ENCODE results near the gene ZNF334. TPM values are rescaled to one million over a fixed set of nuclear protein-coding genes. Genes with fewer than 3 reads are reported as not detected.

Gene ZNF334
- total and polyA plus RNA-seq, 12 donors: 0.64 to 3.0 (median 1.6) TPM

DNA sequence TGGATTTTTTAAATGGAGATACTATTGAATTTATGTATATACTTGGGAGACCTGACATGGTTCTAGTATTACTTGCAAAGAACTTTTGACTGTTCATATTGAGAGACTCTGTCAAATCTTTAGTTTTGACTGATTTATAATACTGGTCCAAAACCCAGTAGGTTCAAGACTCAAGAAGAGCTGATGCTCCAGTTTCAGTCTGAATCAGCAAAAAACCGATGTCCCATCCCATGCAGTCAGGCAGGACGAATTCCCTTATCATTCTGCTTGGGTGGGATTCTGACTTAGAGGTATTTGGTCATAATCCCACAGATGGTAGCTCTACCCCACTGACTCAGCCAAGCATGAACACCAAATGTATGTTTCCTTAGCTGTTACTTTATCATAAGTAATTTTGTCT lies 29.5 kb downstream of the ZNF334 start:
- Histone ChIP-seq H3K36me3 (no peaks in the 10 kb centered on the region), H3K27me3 (peaks cover 0 to 56% (median 7%) of the 10 kb centered on the region in 7 donors), H3K4me1 (no peaks in the 10 kb centered on the region), H3K27ac (no peak overlapping the region), H3K9me3 (no peaks in the 10 kb centered on the region), H3K4me3 (no peak overlapping the region)
- DNase-seq (no peak), ATAC-seq (no peak)
- TF ChIP-seq, protein P1, sequence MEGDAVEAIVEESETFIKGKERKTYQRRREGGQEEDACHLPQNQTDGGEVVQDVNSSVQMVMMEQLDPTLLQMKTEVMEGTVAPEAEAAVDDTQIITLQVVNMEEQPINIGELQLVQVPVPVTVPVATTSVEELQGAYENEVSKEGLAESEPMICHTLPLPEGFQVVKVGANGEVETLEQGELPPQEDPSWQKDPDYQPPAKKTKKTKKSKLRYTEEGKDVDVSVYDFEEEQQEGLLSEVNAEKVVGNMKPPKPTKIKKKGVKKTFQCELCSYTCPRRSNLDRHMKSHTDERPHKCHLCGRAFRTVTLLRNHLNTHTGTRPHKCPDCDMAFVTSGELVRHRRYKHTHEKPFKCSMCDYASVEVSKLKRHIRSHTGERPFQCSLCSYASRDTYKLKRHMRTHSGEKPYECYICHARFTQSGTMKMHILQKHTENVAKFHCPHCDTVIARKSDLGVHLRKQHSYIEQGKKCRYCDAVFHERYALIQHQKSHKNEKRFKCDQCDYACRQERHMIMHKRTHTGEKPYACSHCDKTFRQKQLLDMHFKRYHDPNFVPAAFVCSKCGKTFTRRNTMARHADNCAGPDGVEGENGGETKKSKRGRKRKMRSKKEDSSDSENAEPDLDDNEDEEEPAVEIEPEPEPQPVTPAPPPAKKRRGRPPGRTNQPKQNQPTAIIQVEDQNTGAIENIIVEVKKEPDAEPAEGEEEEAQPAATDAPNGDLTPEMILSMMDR (IDR thresholded peaks at IDR 0.05): no peak
- intact Hi-C loops (cut with DNase I): no loop called here
- 81 to 82% methylated on average over 2 of the region's 2 CpGs for WGBS, 2 donors

GRCh38 chr20:46482864-46483263 lies 30.5 kb downstream of the ZNF334 start:
- no peaks in the 10 kb centered on the region for H3K4me1 ChIP-seq
- intact Hi-C loops (cut with DNase I): no loop called here
- no peak overlapping the region for H3K27ac ChIP-seq
- no peaks in the 10 kb centered on the region for H3K9me3 ChIP-seq
- no peak overlapping the region for H3K4me3 ChIP-seq
- 76 to 88% methylated on average over 2 of the region's 2 CpGs for WGBS, 2 donors
- DNase-seq (no peak), ATAC-seq (no peak)
- H3K27me3 ChIP-seq: peaks cover 0 to 47% (median 7%) of the 10 kb centered on the region in 7 donors
- no peaks in the 10 kb centered on the region for H3K36me3 ChIP-seq
- TF ChIP-seq, protein P1 (IDR thresholded peaks at IDR 0.05): no peak

GRCh38 chr20:46477640-46478039 lies 35.7 kb downstream of the ZNF334 start:
- Histone ChIP-seq H3K4me1 (no peaks in the 10 kb centered on the region), H3K27ac (no peak overlapping the region), H3K4me3 (no peak overlapping the region), H3K27me3 (peaks cover 0 to 21% (median 0%) of the 10 kb centered on the region in 7 donors), H3K36me3 (no peaks in the 10 kb centered on the region), H3K9me3 (no peaks in the 10 kb centered on the region)
- TF ChIP-seq, protein P1 (IDR thresholded peaks at IDR 0.05): no peak
- intact Hi-C loops (cut with DNase I): no loop called here
- no peak for DNase-seq
- no peak for ATAC-seq
- WGBS, 2 donors: 72 to 73% methylated on average over 1 of the region's 1 CpG

- no peak overlapping the region for H3K4me3 ChIP-seq
- no peaks in the 10 kb centered on the region for H3K9me3 ChIP-seq
- DNase-seq: no peak
- intact Hi-C loops (cut with DNase I): no loop called here
- no peaks in the 10 kb centered on the region for H3K36me3 ChIP-seq
- H3K27ac ChIP-seq: no peak overlapping the region
- no peaks in the 10 kb centered on the region for H3K4me1 ChIP-seq
- H3K27me3 ChIP-seq: peaks cover 0 to 21% (median 0%) of the 10 kb centered on the region in 7 donors
- no peak for ATAC-seq
- 83 to 87% methylated on average over 2 of the region's 2 CpGs for WGBS, 2 donors
- TF ChIP-seq, protein P1 (IDR thresholded peaks at IDR 0.05): no peak
These were observed 36.1 kb downstream of the ZNF334 start for GRCh38 chr20:46477225-46477624.
